ENCODE measurements around the gene TPR.

- TF ChIP-seq CTCF (IDR thresholded peaks at IDR 0.05; ENCODE audit: borderline replicate concordance, extremely low read depth, low read length, poor library complexity, severe bottlenecking) (peak; percentile 75), EZH2 (IDR thresholded peaks at IDR 0.05; ENCODE audit: borderline replicate concordance, low read depth, low read length, severe bottlenecking) (no peak)
Measured at GRCh38 chr1:186404454-186405051, 29.5 kb upstream of the TPR start.
